Measurements from ENCODE around the gene AMBP.

AMBP gene

GRCh38 chr9:114029311-114030170 lies 48.6 kb downstream of the AMBP start:
- no peak for DNase-seq

GRCh38 chr9:114028646-114029045 lies 49.5 kb downstream of the AMBP start:
- no peak for DNase-seq

- DNase-seq = no peak
These were observed 50.1 kb downstream of the AMBP start for GRCh38 chr9:114027863-114028465.

GRCh38 chr9:114027159-114027862 lies 50.8 kb downstream of the AMBP start:
- DNase-seq = no peak

GRCh38 chr9:114026335-114026734 lies 51.8 kb downstream of the AMBP start:
- DNase-seq = no peak

- no peak for DNase-seq
These were observed 52.3 kb downstream of the AMBP start for GRCh38 chr9:114025760-114026159.

DNA sequence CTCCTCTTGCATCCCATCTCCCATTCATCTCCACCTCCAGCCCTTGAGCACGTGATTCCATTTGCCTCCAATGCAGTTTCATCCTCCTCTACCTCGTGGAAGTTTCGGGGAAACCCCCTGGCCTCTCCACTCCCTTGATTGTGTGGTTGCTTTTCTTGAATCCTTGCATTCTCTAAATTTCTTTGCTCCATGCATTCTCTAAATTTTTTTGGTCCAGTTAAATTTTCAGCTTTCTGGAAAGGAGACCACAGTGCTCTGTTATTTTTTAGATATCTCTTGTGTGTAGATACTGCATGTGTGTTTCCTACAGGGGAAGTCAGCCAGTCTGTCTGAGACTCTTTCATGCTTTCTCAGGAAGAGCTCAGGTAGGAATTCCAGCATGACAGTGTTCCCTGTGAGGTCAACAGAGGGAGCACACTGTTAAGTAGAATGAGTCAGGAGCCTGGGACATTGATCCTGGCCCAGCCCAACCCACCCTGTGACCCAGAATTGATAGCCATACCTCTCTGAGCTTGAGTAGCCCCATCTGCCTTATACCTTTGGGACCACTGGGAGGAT lies 52.8 kb downstream of the AMBP start:
- DNase-seq = no peak

DNA sequence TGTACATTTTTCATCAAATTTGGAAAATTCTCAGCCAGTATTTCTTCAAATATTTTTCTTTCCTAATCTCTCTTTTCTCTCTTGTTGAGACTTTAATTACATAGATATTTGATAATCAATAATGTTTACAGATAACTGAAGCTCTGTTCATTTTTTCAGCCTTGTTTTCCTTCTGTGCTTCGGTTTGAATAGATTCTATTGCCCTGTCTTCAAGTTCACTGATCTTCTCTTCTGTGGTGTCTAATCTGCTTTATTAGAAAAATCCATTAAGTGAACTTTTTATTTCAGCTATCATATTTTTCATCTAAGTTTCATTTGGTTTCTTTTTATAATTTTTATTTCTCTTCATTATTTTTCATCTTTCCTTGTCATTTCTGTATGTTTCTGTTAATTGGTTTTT lies 54.1 kb downstream of the AMBP start:
- DNase-seq = no peak

DNA sequence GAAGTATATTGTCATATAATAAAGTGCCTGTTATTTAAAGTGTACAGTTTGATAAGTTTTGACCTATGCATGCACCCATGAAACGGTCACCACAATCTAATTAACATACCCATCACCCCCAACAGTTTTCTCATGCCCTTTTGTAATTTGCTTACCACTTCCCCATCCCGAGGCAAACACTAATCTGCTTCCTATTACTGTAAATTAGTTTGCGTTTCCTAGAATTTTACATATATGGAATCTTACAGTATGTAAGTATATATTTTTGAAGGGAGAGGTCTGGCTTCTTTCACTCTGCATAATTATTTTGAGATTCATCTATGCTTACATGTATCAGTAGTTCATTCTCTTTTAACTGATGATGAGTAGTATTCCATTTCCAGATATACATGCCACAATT lies 56.5 kb downstream of the AMBP start:
- no peak for DNase-seq

- no peak for DNase-seq
These were observed 60.1 kb downstream of the AMBP start for GRCh38 chr9:114017741-114018715.

- DNase-seq = no peak
These were observed 61.3 kb downstream of the AMBP start for GRCh38 chr9:114016629-114017423.

GRCh38 chr9:114016101-114016500 lies 62.0 kb downstream of the AMBP start:
- no peak for DNase-seq

DNA sequence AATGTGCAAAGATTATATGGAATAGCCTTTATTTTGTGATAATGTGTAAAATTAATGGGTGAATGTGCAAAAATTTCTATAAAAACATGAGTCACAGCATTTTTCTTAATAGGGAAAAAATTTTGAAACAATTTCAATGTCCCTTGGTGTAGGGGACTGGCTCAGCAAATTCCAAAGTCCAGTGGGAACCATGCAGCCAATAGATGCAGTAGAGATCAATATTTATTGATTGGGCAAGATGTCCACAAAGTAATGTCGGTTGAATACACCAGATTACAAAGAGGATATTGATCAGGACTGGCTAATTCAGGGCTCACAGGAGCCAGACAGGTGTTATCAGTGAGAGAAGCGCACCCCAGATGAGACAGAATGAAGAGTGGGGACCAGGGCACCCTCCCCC lies 62.5 kb downstream of the AMBP start:
- DNase-seq = no peak

DNA sequence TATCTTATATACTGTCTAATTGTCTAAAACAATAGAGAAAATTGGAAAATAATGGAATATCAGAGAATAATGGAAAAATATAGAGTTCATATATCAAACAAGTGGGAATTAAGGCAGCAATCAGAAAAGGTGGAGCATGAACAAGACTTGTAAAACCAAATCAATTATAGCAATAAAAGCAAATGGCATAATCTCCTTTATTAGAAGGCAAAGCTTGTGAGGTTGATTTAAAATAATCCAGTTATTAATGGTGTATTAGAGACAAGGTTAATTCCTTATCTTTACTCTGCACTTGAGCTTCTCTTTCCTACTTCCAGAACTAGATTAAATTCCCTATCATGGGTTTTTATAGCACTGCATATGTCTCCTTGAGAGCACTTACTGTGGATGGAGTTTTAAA lies 64.1 kb downstream of the AMBP start:
- DNase-seq = no peak

DNA sequence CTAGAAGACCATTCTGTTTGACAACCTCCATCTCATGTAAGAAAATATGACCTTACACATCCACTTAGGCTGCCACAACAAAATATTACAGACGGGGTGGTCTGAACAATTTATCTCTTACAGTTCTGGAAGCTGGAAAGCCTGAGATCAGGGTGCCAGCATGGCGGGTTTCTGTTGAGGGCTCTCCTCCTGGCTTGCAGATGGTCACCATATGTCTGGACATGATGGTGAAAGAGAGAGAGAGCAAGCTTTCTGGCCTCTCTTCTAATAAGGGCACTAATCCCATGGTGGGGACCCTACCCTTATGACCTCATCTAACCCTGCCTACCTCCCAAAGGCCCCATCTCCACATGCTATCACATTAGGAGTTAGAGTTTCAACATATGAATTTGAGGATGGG lies 66.0 kb downstream of the AMBP start:
- DNase-seq = no peak

DNA sequence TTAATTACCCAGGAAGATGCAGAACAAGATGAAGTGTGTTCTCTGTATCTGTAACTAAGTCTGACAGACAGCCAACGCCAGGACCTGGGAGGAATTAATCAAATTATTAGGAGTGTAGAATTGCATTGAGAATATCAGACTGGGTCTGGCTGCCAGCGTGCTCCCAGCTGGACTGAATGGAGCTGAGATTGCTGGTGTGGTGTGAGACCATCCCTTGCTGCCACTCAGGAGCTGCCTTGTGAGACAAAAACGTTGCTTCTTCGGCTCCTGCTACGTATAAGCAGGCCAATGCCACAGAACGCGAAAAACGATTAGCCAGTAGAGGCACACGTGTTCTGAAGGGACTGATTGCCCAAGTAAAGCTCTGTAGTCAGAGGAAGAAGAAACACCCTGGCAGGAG lies 66.8 kb downstream of the AMBP start:
- no peak for DNase-seq
